CD4-positive, CD25-positive, alpha-beta regulatory T cell (primary cell): ENCODE measurements around the gene ZBTB7B. TPM values are rescaled to one million over a fixed set of nuclear protein-coding genes. Genes with fewer than 3 reads are reported as not detected.

ENCODE experiments used
- ATAC-seq, 2 donors: fragments of 150-1000 bp; cut with Tn5 transposase; one replicate each; pipeline ENCODE4 v1.10.0; 2021; ENCODE audit warnings: low read depth in 2 of 2, moderate number of reproducible peaks in 2 of 2, moderate library complexity in 1 of 2
- DNase-seq, 3 donors: peaks; one replicate each; pipeline versions ENCODE4 v3.0.0 to v3.0.0-alpha.2; 2012 to 2022; ENCODE audit warnings: mixed read lengths in 1 of 3
- H3K27ac ChIP-seq: one replicate; pipeline ENCODE4 v1.7.0; 2013; ENCODE audit warnings: mild to moderate bottlenecking, low read length; ENCODE audit not compliant: insufficient read depth, poor library complexity, severe bottlenecking
- H3K27me3 ChIP-seq: one replicate; pipeline ENCODE4 v1.7.0; 2013; ENCODE audit warnings: low read length; ENCODE audit not compliant: control insufficient read depth, insufficient read depth
- H3K36me3 ChIP-seq: one replicate; pipeline ENCODE4 v1.7.0; 2013; ENCODE audit warnings: mild to moderate bottlenecking, low read length, moderate library complexity; ENCODE audit not compliant: control insufficient read depth, insufficient read depth
- H3K4me1 ChIP-seq: 2 replicates; pipeline ENCODE4 v1.7.0; 2013; ENCODE audit warnings: mild to moderate bottlenecking, low read length; ENCODE audit not compliant: insufficient read depth, control insufficient read depth, poor library complexity, severe bottlenecking
- H3K4me3 ChIP-seq: one replicate; pipeline ENCODE4 v1.7.0; 2013; ENCODE audit warnings: low read depth, mild to moderate bottlenecking, low read length, moderate library complexity
- H3K9me3 ChIP-seq, 2 experiments: 1 replicate in 1 of 2; 2 replicates in 1 of 2; pipeline ENCODE4 v1.7.0; 2013; ENCODE audit warnings: low read length in 2 of 2, mild to moderate bottlenecking in 1 of 2, moderate library complexity in 1 of 2; ENCODE audit not compliant: control insufficient read depth in 2 of 2
- H3K27ac Mint-ChIP-seq, 3 donors: one replicate each; pipeline ENCODE4 v1.8.0; 2020 to 2022; ENCODE audit warnings: mild to moderate bottlenecking in 3 of 3, mixed read lengths in 3 of 3, moderate library complexity in 2 of 3
- H3K27me3 Mint-ChIP-seq: one replicate; pipeline ENCODE4 v1.8.0; 2022; ENCODE audit warnings: mild to moderate bottlenecking, mixed read lengths
- H3K36me3 Mint-ChIP-seq: one replicate; pipeline ENCODE4 v1.8.0; 2020; ENCODE audit warnings: mixed read lengths
- H3K4me1 Mint-ChIP-seq, 4 donors: one replicate each; pipeline ENCODE4 v1.8.0; 2020 to 2022; ENCODE audit warnings: mixed read lengths in 4 of 4, mild to moderate bottlenecking in 1 of 4
- H3K4me3 Mint-ChIP-seq, 4 donors: one replicate each; pipeline ENCODE4 v1.8.0; 2020 to 2022; ENCODE audit warnings: mild to moderate bottlenecking in 4 of 4, mixed read lengths in 4 of 4, moderate library complexity in 3 of 4
- H3K9me3 Mint-ChIP-seq, 7 donors: one replicate each; pipeline ENCODE4 v1.8.0; 2020 to 2022; ENCODE audit warnings: mixed read lengths in 7 of 7, mild to moderate bottlenecking in 3 of 7, moderate library complexity in 2 of 7
- polyA plus RNA-seq, 4 donors: library from polyadenylated mRNA; unstranded; fragments of 300-500 nt; fragmentation: Illumina TruSeq; gene quantifications; one replicate each; pipeline ENCODE4 v1.2.3, GENCODE V29; 2021
- total RNA-seq: library from RNA; stranded (reverse); gene quantifications from one replicate; pipeline ENCODE4 v1.2.3, GENCODE V29; 2022

Gene ZBTB7B
- total and polyA plus RNA-seq, 5 donors from 2014 or later, result 3.7 to 68.0 (median 6.2) TPM

GRCh38 chr1:155003227-155003765 lies 694 bp downstream of the ZBTB7B start:
- Mint-ChIP-seq H3K4me3 (peak overlapping the region; percentile 99), H3K4me1 (peaks cover 11 to 59% (median 36%) of the 10 kb centered on the region in 4 donors), H3K36me3 (no peaks in the 10 kb centered on the region), H3K27me3 (no peaks in the 10 kb centered on the region), H3K9me3 (peaks cover 0 to 2% (median 0%) of the 10 kb centered on the region in 7 donors), H3K27ac (peak overlapping the region; percentile 92 to 97 (median 96))
- H3K27me3 ChIP-seq, result no peaks in the 10 kb centered on the region
- H3K36me3 ChIP-seq, result no peaks in the 10 kb centered on the region
- no peak for ATAC-seq
- H3K4me1 ChIP-seq, result peaks cover 83% of the 10 kb centered on the region
- peak in 1 of 3 donors; percentile 21 for DNase-seq
- H3K27ac ChIP-seq, result peak overlapping the region; percentile 84
- no peaks in the 10 kb centered on the region for H3K9me3 ChIP-seq
- peak overlapping the region; percentile 92 for H3K4me3 ChIP-seq

- Histone ChIP-seq H3K27ac (peak overlapping the region; percentile 84), H3K27me3 (no peaks in the 10 kb centered on the region), H3K4me3 (peak overlapping the region; percentile 92), H3K9me3 (no peaks in the 10 kb centered on the region), H3K36me3 (no peaks in the 10 kb centered on the region), H3K4me1 (peaks cover 85% of the 10 kb centered on the region)
- Mint-ChIP-seq H3K4me1 (peaks cover 11 to 59% (median 32%) of the 10 kb centered on the region in 4 donors), H3K27me3 (no peaks in the 10 kb centered on the region), H3K9me3 (peaks cover 0 to 2% (median 0%) of the 10 kb centered on the region in 7 donors), H3K4me3 (peak overlapping the region; percentile 99), H3K27ac (peak overlapping the region; percentile 92 to 97 (median 96)), H3K36me3 (no peaks in the 10 kb centered on the region)
- no peak for ATAC-seq
- DNase-seq, result peak in 1 of 3 donors; percentile 53
Measured at GRCh38 chr1:155003766-155004351, 1.3 kb downstream of the ZBTB7B start.

- peaks cover 11 to 58% (median 27%) of the 10 kb centered on the region in 4 donors for H3K4me1 Mint-ChIP-seq
- peak overlapping the region; percentile 95 to 99 (median 99) for H3K4me3 Mint-ChIP-seq
- no peak for ATAC-seq
- H3K27me3 Mint-ChIP-seq, result no peaks in the 10 kb centered on the region
- Histone ChIP-seq H3K27ac (peak overlapping the region; percentile 84), H3K4me1 (peaks cover 85% of the 10 kb centered on the region), H3K9me3 (no peaks in the 10 kb centered on the region), H3K36me3 (no peaks in the 10 kb centered on the region), H3K27me3 (no peaks in the 10 kb centered on the region), H3K4me3 (peak overlapping the region; percentile 81)
- no peaks in the 10 kb centered on the region for H3K36me3 Mint-ChIP-seq
- peaks cover 0 to 2% (median 0%) of the 10 kb centered on the region in 7 donors for H3K9me3 Mint-ChIP-seq
- no peak for DNase-seq
- H3K27ac Mint-ChIP-seq, result peak overlapping the region; percentile 79 to 93 (median 92)
Measured at GRCh38 chr1:155004352-155005075, 1.9 kb downstream of the ZBTB7B start.

GRCh38 chr1:155005076-155006011 lies 2.7 kb downstream of the ZBTB7B start:
- peak; percentile 37 to 71 (median 41) for DNase-seq
- Mint-ChIP-seq H3K27me3 (no peaks in the 10 kb centered on the region), H3K4me1 (peaks cover 11 to 59% (median 30%) of the 10 kb centered on the region in 4 donors), H3K9me3 (no peaks in the 10 kb centered on the region), H3K36me3 (peaks cover 5% of the 10 kb centered on the region), H3K4me3 (peak overlapping the region; percentile 91 to 99 (median 99)), H3K27ac (peak overlapping the region; percentile 83 to 97 (median 91))
- Histone ChIP-seq H3K27me3 (no peaks in the 10 kb centered on the region), H3K4me3 (peak overlapping the region; percentile 53), H3K36me3 (no peaks in the 10 kb centered on the region), H3K27ac (peak overlapping the region; percentile 84), H3K9me3 (no peaks in the 10 kb centered on the region), H3K4me1 (peaks cover 85% of the 10 kb centered on the region)
- ATAC-seq, result no peak

GRCh38 chr1:155006601-155007101 lies 4.0 kb downstream of the ZBTB7B start:
- H3K4me1 ChIP-seq, result peaks cover 89% of the 10 kb centered on the region
- H3K4me3 ChIP-seq, result peak overlapping the region; percentile 44

GRCh38 chr1:155007251-155007828 lies 4.7 kb downstream of the ZBTB7B start:
- Histone ChIP-seq H3K36me3 (no peaks in the 10 kb centered on the region), H3K9me3 (no peaks in the 10 kb centered on the region), H3K27ac (peak overlapping the region; percentile 84), H3K4me1 (peaks cover 94% of the 10 kb centered on the region), H3K4me3 (peak overlapping the region; percentile 44), H3K27me3 (no peaks in the 10 kb centered on the region)
- Mint-ChIP-seq H3K9me3 (no peaks in the 10 kb centered on the region), H3K27me3 (no peaks in the 10 kb centered on the region), H3K4me1 (peaks cover 11 to 74% (median 36%) of the 10 kb centered on the region in 4 donors), H3K4me3 (peak overlapping the region; percentile 72 to 99 (median 84)), H3K27ac (peak overlapping the region; percentile 63 to 91 (median 83)), H3K36me3 (peaks cover 5% of the 10 kb centered on the region)
- DNase-seq (no peak), ATAC-seq (no peak)

More at GRCh38 chr1:155006601-155007101, 4.0 kb downstream of the ZBTB7B start:
- Mint-ChIP-seq H3K36me3 (peaks cover 5% of the 10 kb centered on the region), H3K27ac (peak overlapping the region; percentile 83 to 97 (median 91)), H3K9me3 (no peaks in the 10 kb centered on the region), H3K4me1 (peaks cover 11 to 68% (median 31%) of the 10 kb centered on the region in 4 donors), H3K4me3 (peak overlapping the region; percentile 72 to 99 (median 89)), H3K27me3 (no peaks in the 10 kb centered on the region)
- H3K9me3 ChIP-seq, result no peaks in the 10 kb centered on the region
- H3K36me3 ChIP-seq, result no peaks in the 10 kb centered on the region
- no peaks in the 10 kb centered on the region for H3K27me3 ChIP-seq
- DNase-seq (peak; percentile 22 to 72 (median 51)), ATAC-seq (peak; percentile 25)
- peak overlapping the region; percentile 84 for H3K27ac ChIP-seq
